Body of pancreas (tissue), 4 donors: ENCODE results near the gene PTPRD. TPM values are rescaled to one million over a fixed set of nuclear protein-coding genes. Genes with fewer than 3 reads are reported as not detected.

Experiments
- ATAC-seq: fragments of 150-250 bp; one replicate; pipeline ENCODE4 v1.9.1; 2016
- DNase-seq, 4 donors: peaks; one replicate each; pipeline ENCODE4 v3.0.0-alpha.2; 2019
- H3K27ac ChIP-seq, 4 donors: fragments of 200-600 bp; sonication (generic); 1 replicate in 3 of 4; 2 replicates in 1 of 4; pipeline versions ENCODE4 v1.5.1 to v1.6.1; 2016 to 2019; ENCODE audit warnings: mild to moderate bottlenecking in 1 of 4, mixed read lengths in 1 of 4, moderate library complexity in 1 of 4
- H3K27me3 ChIP-seq, 2 donors: fragments of 200-600 bp; sonication (generic); one replicate each; pipeline ENCODE4 v1.6.0; 2016; ENCODE audit warnings: mild to moderate bottlenecking in 1 of 2
- H3K36me3 ChIP-seq, 2 donors: fragments of 200-600 bp; sonication (generic); replicated peaks in 1 of 2; 2 replicates each; pipeline ENCODE4 v1.5.1; 2016; ENCODE audit warnings: low read depth in 2 of 2; ENCODE audit not compliant: insufficient read depth in 1 of 2
- H3K4me1 ChIP-seq: fragments of 200-600 bp; sonication (generic); one replicate; pipeline ENCODE4 v1.6.0; 2016
- H3K4me3 ChIP-seq, 2 donors: fragments of 200-600 bp; sonication (generic); 1 replicate in 1 of 2; 2 replicates in 1 of 2; pipeline ENCODE4 v1.5.1; 2016 to 2019
- H3K9me3 ChIP-seq, 3 donors: fragments of 200-600 bp; sonication (generic); 1 replicate in 2 of 3; 2 replicates in 1 of 3; pipeline ENCODE4 v1.5.1; 2016
- CTCF ChIP-seq, 7 experiments: fragments of 450-650 bp in 4 of 7; fragments of 200-600 bp in 3 of 7; sonication (generic) in 3 of 7; IDR thresholded peaks; one replicate each; pipeline ENCODE4 v1.5.1; 2016 to 2019; ENCODE audit warnings: antibody characterized with exemption in 7 of 7
- POLR2A ChIP-seq, 3 donors: fragments of 450-650 bp; IDR thresholded peaks; one replicate each; pipeline ENCODE4 v1.6.1; 2016; ENCODE audit warnings: antibody characterized with exemption in 3 of 3, mild to moderate bottlenecking in 2 of 3
- WGBS, 2 donors: methylation state at CpG; one replicate each; pipeline ENCODE4 v1.1.5; 2017; 5-methylcytosine and 5-hydroxymethylcytosine counted together
- intact Hi-C: fragments of 100-400 bp; cut with DNase I; formaldehyde crosslinking; loops from one replicate; pipeline ENCODE4 v1.15.1; 2023
- total RNA-seq, 2 donors: library from RNA; depleted of rRNA; stranded (reverse); fragments of >200 nt; gene quantifications; one replicate each; pipeline ENCODE4 v1.1.0, GENCODE V29; 2016

The PTPRD gene
- total RNA-seq, 2 donors from 2014 or later: 4.3 to 4.9 TPM

- Histone ChIP-seq H3K4me3 (no peak overlapping the region), H3K27ac (no peak overlapping the region), H3K27me3 (no peaks in the 10 kb centered on the region), H3K4me1 (no peaks in the 10 kb centered on the region), H3K9me3 (no peaks in the 10 kb centered on the region), H3K36me3 (no peaks in the 10 kb centered on the region)
- DNase-seq (no peak), ATAC-seq (no peak)
- intact Hi-C loops: no loop called here
- WGBS, 2 donors: 49 to 62% methylated on average over 3 of the region's 3 CpGs
- TF ChIP-seq POLR2A (IDR thresholded peaks at IDR 0.05) (no peak), CTCF (IDR thresholded peaks at IDR 0.05) (no peak)
Observed at GRCh38 chr9:8374471-8374870, 2238.3 kb downstream of the PTPRD start.

- 74 to 88% methylated on average over 2 of the region's 2 CpGs for WGBS, 2 donors
- Histone ChIP-seq H3K27me3 (no peaks in the 10 kb centered on the region), H3K9me3 (no peaks in the 10 kb centered on the region), H3K4me3 (no peak overlapping the region), H3K36me3 (no peaks in the 10 kb centered on the region), H3K27ac (no peak overlapping the region), H3K4me1 (no peaks in the 10 kb centered on the region)
- DNase-seq (no peak), ATAC-seq (no peak)
- TF ChIP-seq POLR2A (IDR thresholded peaks at IDR 0.05) (no peak), CTCF (IDR thresholded peaks at IDR 0.05) (no peak)
- intact Hi-C loops: no loop called here
Observed at GRCh38 chr9:8371686-8372085, 2241.1 kb downstream of the PTPRD start.

GRCh38 chr9:8366161-8366926 is 2246.5 kb downstream of the PTPRD start:
- Histone ChIP-seq H3K9me3 (no peaks in the 10 kb centered on the region), H3K27me3 (no peaks in the 10 kb centered on the region), H3K27ac (no peak overlapping the region), H3K4me3 (no peak overlapping the region), H3K36me3 (no peaks in the 10 kb centered on the region), H3K4me1 (peaks cover 9% of the 10 kb centered on the region)
- intact Hi-C loops: no loop called here
- no peak for DNase-seq
- TF ChIP-seq POLR2A (IDR thresholded peaks at IDR 0.05) (no peak), CTCF (IDR thresholded peaks at IDR 0.05) (no peak)
- no peak for ATAC-seq
- WGBS, 2 donors: 85 to 91% methylated on average over 3 of the region's 3 CpGs

GRCh38 chr9:8365466-8366160 is 2247.2 kb downstream of the PTPRD start:
- TF ChIP-seq CTCF (IDR thresholded peaks at IDR 0.05) (no peak), POLR2A (IDR thresholded peaks at IDR 0.05) (no peak)
- 80 to 90% methylated on average over 4 of the region's 4 CpGs for WGBS, 2 donors

More at GRCh38 chr9:8365466-8366160, 2247.2 kb downstream of the PTPRD start:
- intact Hi-C loops: no loop called here
- Histone ChIP-seq H3K27me3 (no peaks in the 10 kb centered on the region), H3K27ac (no peak overlapping the region), H3K4me3 (no peak overlapping the region), H3K9me3 (no peaks in the 10 kb centered on the region), H3K36me3 (no peaks in the 10 kb centered on the region), H3K4me1 (peaks cover 14% of the 10 kb centered on the region)
- no peak for DNase-seq
- no peak for ATAC-seq
